ENCODE data around the gene NINL.
"Not testable (repeated sequence)": the region's sequence is repeated elsewhere in the genome, so short reads cannot be mapped to it uniquely, and the experiment has no call there.

Gene NINL

GRCh38 chr20:25481918-25482253 is 103.4 kb downstream of the NINL start:
- DNase-seq = no peak

GRCh38 chr20:25481235-25481917 is 104.0 kb downstream of the NINL start:
- DNase-seq = no peak

DNA sequence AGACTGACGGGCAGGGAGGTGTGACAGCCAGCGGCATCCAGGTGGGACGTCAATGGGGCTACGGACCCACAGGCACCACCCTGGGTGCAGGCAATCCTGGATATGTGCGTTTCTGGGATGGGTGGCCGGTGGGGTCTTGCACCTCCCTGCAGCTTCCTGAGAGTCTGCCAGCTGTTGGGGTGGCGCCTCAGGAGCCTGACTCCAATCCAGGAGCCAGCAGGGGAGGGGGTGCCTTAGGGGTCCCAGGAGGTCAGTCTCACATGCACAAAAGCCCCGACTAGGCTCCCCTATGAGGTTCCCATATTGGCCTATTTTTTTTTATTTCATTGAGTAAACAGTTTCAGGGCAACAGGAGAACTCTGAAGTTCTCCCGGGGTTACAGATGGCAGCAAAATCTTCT is 104.5 kb downstream of the NINL start:
- no peak for DNase-seq

GRCh38 chr20:25480156-25480555 is 105.2 kb downstream of the NINL start:
- DNase-seq = no peak

- DNase-seq = no peak
Measured at GRCh38 chr20:25479638-25480037, 105.7 kb downstream of the NINL start.

DNA sequence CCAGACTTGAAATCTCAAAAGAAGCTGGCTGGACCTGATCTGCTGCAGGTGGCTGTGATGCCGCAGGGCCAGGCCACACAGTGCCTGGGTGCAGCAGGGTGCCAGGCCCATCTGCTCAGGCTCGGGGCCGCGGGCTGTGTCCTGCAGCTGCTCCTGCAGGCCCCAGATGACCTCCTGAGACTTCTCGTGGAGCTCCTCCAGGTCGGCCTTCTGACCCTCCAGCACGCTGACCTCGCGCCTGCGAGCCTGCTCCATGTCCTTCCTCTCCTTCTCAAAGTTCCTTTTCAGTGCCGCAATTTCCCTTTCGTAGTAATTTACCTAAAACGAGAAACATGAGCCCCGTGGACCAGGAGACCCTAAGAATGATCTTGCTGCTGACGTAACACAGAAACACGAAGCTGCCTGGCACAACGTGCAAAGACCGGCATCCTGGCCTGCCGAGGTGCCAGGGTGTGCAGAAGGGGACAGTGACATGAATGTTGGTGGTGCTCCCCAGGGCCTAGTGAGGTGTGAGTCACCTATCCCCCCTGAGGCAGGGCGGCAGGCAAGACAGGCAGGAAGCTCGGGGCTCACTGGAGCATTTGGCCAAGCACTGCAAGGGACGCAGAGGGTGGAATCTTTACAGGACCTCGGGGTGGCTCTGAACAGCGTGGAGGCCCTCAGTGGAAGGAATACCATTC is 106.3 kb downstream of the NINL start:
- DNase-seq = no peak

DNA sequence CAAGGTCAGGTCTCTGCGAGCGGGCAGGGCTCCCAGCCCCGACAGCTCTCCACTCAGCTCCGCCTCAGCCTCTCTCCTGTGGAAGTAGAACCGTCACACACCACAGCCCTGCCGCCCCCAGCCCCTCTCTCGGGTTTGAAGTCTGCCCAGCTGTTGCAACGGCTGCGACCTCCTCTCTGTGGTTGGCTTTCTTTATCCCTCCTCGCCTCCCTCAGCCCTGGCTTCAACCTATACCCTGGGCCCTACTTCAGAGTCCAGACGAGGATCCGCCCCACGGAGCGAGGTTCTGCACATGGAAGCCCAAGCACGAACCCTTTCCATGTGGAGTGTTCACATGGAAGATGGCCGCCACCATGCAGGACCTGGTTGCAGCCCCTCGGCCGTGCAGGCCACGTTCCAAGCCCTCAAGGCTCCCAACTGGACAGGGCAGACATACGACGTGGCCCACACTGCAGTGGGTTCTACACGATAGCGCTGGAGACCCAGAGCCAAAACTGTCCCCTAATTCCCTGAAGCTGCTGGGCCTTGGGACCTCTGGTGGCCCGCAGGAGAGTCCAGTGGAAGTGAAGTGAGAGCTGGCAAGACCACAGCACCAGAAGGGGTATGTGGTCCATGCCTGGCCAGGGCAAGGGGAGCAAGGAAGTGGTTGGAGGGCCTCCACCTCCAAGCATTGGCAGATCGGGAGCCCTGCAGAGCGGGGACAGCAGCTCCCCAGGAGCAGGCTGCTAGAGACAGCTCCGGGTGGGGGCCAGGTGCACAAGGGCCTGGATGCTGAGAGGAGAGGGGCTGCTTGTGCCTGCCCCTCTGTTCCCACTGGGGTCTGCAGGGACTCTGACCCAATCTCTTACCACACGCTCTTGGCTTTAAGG is 108.1 kb downstream of the NINL start:
- DNase-seq = no peak

DNA sequence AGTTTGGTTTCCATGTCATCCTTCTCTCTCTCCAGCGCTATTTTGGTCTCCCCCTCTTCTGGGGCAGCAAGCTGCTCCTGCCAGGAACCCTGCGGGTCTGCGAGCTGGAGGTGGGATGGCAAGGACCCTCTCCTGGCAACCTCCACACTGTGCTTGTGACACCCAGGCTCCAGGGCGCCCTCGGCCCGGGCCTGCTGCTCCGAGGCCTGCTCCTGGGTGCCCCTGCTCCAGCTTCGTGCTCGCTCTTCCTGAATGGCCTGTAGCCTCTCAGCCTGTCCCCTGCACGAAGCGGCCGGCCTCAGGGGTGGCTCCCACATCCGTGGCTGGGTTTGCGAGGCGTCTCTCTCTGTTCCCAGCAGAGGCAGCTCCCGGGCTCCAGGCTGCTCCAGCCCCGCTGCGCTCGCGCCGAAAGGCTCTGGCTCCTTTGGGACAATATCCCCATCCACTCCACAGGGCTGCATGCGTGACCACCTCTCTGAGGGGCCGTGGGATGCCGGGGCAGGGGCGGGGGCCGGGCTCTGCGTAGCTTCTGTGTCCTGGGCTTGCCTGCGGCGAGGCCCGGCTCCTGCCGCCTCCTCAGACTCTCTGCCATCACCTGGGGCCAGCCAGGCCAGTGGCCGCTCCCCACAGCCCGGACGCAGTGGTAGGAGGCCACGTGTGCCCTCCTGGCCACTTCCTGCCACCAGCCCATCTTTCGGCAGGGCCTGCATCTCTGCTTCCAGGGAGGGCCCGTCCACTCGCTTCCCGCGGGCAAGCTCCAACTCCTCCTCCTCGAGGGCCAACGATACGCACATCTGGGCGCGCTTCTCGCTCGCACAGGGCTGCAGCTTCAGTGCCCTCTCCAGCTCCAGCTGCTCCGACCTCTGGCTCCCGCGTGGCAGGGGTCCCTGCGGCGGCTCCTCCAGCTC is 109.0 kb downstream of the NINL start:
- DNase-seq = no peak

DNA sequence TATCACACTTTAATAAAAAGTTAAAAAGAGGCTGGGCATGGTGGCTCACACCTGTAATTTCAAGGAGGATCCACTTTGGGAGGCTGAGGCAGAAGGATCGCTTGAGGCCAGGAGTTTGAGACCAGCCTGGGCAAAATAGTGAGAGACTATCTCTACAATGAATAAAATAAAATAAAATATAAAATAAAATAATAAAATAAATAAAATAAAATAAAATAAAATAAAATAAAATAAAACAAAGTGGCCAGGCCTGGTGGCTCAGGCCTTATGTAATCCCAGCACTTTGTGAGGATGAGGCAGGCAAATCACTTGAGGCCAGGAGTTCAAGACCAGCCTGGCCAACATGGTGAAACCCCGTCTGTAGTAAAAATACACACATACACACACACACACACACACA is 112.0 kb downstream of the NINL start:
- DNase-seq = not testable (repeated sequence)

- no peak for DNase-seq
Measured at GRCh38 chr20:25471020-25471419, 114.3 kb downstream of the NINL start.

GRCh38 chr20:25470045-25470444 is 115.3 kb downstream of the NINL start:
- no peak for DNase-seq

DNA sequence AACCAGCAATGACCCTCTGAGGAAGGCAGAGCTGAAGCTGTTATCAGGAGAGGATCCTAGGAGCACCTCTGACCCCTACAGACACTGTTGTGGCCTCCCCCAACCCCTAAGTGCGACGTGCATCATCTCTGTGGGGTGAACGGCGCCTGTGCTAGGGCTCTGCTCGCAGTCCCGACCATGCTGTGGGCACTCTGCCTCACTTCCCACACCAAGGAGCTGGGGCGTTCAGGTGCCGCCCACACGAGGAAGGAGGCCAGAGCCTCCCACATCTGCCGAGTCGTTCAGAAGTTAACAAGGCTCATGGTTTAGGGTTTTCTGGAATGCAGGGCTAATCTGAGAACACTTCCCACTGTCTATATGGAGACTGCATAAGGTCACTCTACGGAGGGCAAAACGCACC is 115.8 kb downstream of the NINL start:
- no peak for DNase-seq

GRCh38 chr20:25468126-25469075 is 116.9 kb downstream of the NINL start:
- DNase-seq = no peak

GRCh38 chr20:25467441-25467840 is 117.9 kb downstream of the NINL start:
- no peak for DNase-seq

DNA sequence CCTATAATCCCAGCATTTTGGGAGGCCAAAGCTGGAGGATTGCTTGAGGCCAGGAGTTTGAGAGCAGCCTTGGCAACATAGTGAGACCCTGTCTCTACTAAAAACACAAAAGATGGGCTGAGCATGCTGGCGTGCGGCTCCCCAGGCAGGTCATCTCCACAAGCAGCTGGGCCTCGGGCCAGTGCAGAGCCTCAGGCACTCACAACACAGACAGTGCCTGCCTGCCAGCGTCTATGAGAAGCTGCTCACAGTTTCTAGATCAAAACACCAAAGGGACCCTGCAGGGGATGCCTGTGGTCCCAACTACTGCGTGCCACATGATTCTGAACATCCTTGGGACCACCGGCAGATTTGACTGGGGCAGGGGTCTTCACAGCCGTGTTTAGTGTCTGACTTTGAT is 118.5 kb downstream of the NINL start:
- DNase-seq = no peak

- DNase-seq = no peak
Measured at GRCh38 chr20:25465243-25466135, 119.8 kb downstream of the NINL start.

- DNase-seq = no peak
Measured at GRCh38 chr20:25464501-25465242, 120.7 kb downstream of the NINL start.

DNA sequence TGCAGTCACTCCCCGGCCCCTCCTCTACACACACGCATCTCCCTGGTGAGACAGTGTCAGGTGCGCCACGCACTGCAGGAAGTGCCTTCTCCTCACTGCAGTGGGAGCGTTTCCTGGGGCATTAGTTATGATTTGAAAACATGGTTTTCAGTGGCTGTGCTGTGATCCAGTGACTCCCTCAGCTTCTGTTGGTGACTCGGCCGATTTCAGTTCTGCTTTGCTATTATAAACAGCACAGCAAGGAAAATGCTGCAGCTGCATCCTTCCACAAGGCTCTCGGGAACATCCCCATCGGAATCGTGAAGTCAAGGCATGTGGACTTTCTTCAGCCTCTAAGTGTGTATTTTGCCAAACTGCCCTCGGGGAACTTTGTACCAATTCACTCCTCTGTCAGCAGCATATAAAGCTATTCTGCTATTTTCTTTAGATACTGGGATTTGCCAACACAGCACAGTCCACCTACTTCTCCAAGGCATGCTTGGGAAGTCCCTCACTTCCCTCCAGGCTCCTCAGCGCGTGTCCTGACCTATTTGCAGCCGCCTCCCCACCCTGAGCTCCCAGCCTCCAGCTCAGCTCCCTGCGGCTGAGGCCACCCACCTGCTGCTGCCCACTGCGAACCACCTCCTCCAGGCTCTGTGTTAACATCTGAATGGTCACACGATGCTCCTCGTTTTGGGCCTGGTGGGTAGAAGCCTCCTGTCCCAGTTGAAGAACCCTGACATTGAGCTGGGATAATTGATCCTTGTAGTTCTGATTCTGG is 123.4 kb downstream of the NINL start:
- DNase-seq = no peak

DNA sequence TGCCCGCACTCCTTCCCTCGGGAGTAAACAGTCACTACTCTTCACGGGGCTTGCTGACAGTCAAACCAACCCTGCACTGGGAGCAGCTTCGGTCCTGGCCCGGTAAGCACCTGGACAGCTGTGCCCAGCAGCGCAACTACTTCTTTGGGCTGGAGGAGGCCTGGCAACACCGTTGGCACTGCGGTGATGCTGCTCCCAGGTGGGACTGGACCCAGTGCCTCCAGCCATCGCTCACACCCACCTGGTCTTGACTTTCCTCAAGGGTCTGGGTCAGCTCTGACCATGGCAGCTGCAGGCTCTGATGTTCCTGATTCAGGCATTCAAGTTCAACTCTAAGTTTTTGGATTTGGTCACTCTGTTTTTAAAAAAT is 124.1 kb downstream of the NINL start:
- DNase-seq = no peak

Measured in hippocampal formation (tissue), 2 donors.